ENCODE measurements around the gene CFP.

Gene CFP

GRCh38 chrX:47574076-47574546 lies 55.6 kb downstream of the CFP start:
- DNase-seq (ENCODE audit: low read depth): no peak

DNA sequence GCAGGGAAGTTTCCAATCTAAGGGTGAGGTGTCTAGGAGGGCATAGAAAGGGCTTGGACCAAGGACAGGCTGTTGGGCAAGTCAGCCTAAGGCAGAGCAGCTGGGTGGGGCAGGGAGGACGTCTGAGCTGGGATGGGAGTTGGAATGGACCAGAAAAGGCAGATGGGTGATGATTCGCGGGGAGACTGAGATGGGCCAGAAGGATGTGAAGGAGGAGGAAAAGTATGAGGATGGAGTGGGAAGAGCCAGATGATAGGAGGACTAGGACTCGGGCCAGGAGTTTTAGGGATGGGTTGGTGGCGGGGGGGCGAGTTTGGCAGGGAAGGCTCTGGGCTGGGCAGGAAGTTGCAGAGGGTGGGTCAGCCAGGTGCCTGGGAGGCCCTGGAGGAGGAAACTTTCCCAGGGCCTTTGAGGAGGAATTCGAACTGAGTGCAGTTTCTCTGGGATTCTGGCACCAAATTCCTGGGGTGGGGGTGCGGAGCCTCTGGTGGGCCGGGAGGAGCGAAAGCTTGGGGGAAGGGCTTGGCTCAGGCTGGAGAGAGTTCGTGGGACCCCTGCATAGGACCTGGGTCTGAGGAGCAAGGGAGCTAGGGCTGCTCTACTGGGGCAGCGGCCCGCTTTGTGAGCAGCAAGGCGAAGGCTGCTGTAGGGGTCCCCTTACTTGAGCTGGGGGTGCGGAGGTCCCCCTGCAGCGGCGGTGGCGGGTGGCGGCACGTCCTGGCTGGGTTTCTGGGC lies 56.2 kb downstream of the CFP start:
- no peak for DNase-seq (ENCODE audit: low read depth)

Measured in stimulated activated CD8-positive, alpha-beta memory T cell treated with anti-CD3 and anti-CD28 coated beads, Interleukin-12 subunit alpha, Interleukin-12 subunit beta, amount 100 ng/mL, for 1 hour (primary cell).